Parathyroid adenoma (tissue), 2 donors: Measurements from ENCODE around the gene EPHA6.
"Not testable (repeated sequence)": the region's sequence is repeated elsewhere in the genome, so short reads cannot be mapped to it uniquely, and the experiment has no call there.

ENCODE experiments used
- H2AFZ ChIP-seq: fragments of 300-600 bp; sonication (generic); one replicate; pipeline ENCODE4 v1.7.0; 2017; ENCODE audit warnings: antibody characterized with exemption, mild to moderate bottlenecking
- H3K27ac ChIP-seq: fragments of 300-600 bp; sonication (generic); one replicate; pipeline ENCODE4 v1.7.0; 2017
- H3K27me3 ChIP-seq: fragments of 300-600 bp; sonication (generic); one replicate; pipeline ENCODE4 v1.7.0; 2017; ENCODE audit warnings: low read length; ENCODE audit not compliant: control insufficient read depth, insufficient read depth
- H3K36me3 ChIP-seq: fragments of 300-600 bp; sonication (generic); one replicate; pipeline ENCODE4 v1.7.0; 2017; ENCODE audit warnings: low read length; ENCODE audit not compliant: control insufficient read depth, insufficient read depth
- H3K4me1 ChIP-seq: fragments of 300-600 bp; sonication (generic); one replicate; pipeline ENCODE4 v1.7.0; 2017; ENCODE audit warnings: control low read depth
- H3K4me2 ChIP-seq: fragments of 300-600 bp; sonication (generic); one replicate; pipeline ENCODE4 v1.7.0; 2017; ENCODE audit warnings: low read length
- H3K4me3 ChIP-seq: fragments of 300-600 bp; sonication (generic); one replicate; pipeline ENCODE4 v1.7.0; 2017; ENCODE audit warnings: low read depth, low read length
- H3K79me2 ChIP-seq: fragments of 300-600 bp; sonication (generic); one replicate; pipeline ENCODE4 v1.7.0; 2017; ENCODE audit warnings: control low read depth
- H3K9ac ChIP-seq: fragments of 300-600 bp; sonication (generic); one replicate; pipeline ENCODE4 v1.7.0; 2017; ENCODE audit warnings: mild to moderate bottlenecking
- H3K9me3 ChIP-seq: fragments of 300-600 bp; sonication (generic); one replicate; pipeline ENCODE4 v1.7.0; 2017; ENCODE audit warnings: low read length; ENCODE audit not compliant: control insufficient read depth
- CTCF ChIP-seq: fragments of 300-600 bp; sonication (generic); IDR thresholded peaks from one replicate; pipeline ENCODE4 v1.7.0; 2017; ENCODE audit warnings: antibody characterized with exemption, mild to moderate bottlenecking
- donor health status: primary hyperparathyroidism.

EPHA6 gene

GRCh38 chr3:96900031-96900430, 85.6 kb downstream of the EPHA6 start:
- no peak for TF ChIP-seq CTCF
- Histone ChIP-seq H2AFZ (no peak overlapping the region), H3K27me3 (no peaks in the 10 kb centered on the region), H3K9ac (no peak overlapping the region), H3K4me1 (no peaks in the 10 kb centered on the region), H3K79me2 (no peaks in the 10 kb centered on the region), H3K27ac (no peak overlapping the region), H3K4me3 (no peak overlapping the region), H3K9me3 (no peaks in the 10 kb centered on the region), H3K36me3 (no peaks in the 10 kb centered on the region), H3K4me2 (no peak overlapping the region)

GRCh38 chr3:96900566-96900965, 86.2 kb downstream of the EPHA6 start:
- no peaks in the 10 kb centered on the region for H3K36me3 ChIP-seq
- H3K4me1 ChIP-seq = no peaks in the 10 kb centered on the region
- H3K79me2 ChIP-seq = no peaks in the 10 kb centered on the region
- no peaks in the 10 kb centered on the region for H3K9me3 ChIP-seq
- H3K9ac ChIP-seq = no peak overlapping the region
- H3K27me3 ChIP-seq = no peaks in the 10 kb centered on the region
- no peak overlapping the region for H3K4me2 ChIP-seq
- no peak overlapping the region for H3K4me3 ChIP-seq
- no peak overlapping the region for H2AFZ ChIP-seq
- no peak overlapping the region for H3K27ac ChIP-seq
- TF ChIP-seq CTCF = no peak

- H3K27ac ChIP-seq = no peak overlapping the region
- no peaks in the 10 kb centered on the region for H3K9me3 ChIP-seq
- H3K27me3 ChIP-seq = no peaks in the 10 kb centered on the region
- no peak overlapping the region for H3K4me2 ChIP-seq
- no peaks in the 10 kb centered on the region for H3K4me1 ChIP-seq
- H2AFZ ChIP-seq = no peak overlapping the region
- H3K79me2 ChIP-seq = no peaks in the 10 kb centered on the region
- no peak overlapping the region for H3K9ac ChIP-seq
- H3K36me3 ChIP-seq = no peaks in the 10 kb centered on the region
- H3K4me3 ChIP-seq = no peak overlapping the region
- TF ChIP-seq CTCF = no peak
These were observed 101.1 kb downstream of the EPHA6 start for GRCh38 chr3:96915445-96915844.

GRCh38 chr3:96931119-96931862, 116.9 kb downstream of the EPHA6 start:
- H2AFZ ChIP-seq = no peak overlapping the region
- no peak overlapping the region for H3K4me2 ChIP-seq
- no peaks in the 10 kb centered on the region for H3K79me2 ChIP-seq
- no peaks in the 10 kb centered on the region for H3K4me1 ChIP-seq
- no peak overlapping the region for H3K9ac ChIP-seq
- TF ChIP-seq CTCF = no peak
- H3K9me3 ChIP-seq = peaks cover 4% of the 10 kb centered on the region
- H3K27ac ChIP-seq = no peak overlapping the region
- no peaks in the 10 kb centered on the region for H3K36me3 ChIP-seq
- no peaks in the 10 kb centered on the region for H3K27me3 ChIP-seq
- H3K4me3 ChIP-seq = no peak overlapping the region

DNA sequence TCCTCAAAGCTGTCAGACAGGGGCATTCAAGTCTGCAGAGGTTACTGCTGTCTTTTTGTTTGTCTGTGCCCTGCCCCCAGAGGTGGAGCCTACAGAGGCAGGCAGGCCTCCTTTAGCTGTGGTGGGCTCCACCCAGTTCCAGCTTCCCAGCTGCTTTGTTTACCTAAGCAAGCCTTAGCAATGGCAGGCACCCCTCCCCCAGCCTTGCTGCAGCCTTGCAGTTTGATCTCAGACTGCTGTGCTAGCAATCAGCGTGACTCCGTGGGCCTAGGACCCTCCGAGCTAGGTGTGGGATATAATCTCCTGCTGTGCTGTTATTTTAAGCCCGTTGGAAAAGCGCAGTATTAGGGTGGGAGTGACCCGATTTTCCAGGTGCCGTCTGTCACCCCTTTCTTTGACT, 127.7 kb downstream of the EPHA6 start:
- not testable (repeated sequence) for H3K27me3 ChIP-seq, H3K36me3 ChIP-seq, H3K9me3 ChIP-seq, H3K4me1 ChIP-seq, H3K27ac ChIP-seq, H3K79me2 ChIP-seq, H2AFZ ChIP-seq, H3K4me2 ChIP-seq, H3K4me3 ChIP-seq, H3K9ac ChIP-seq
